Liver (tissue), 3 donors: Measurements from ENCODE around the gene DEFB110.

Source experiments
- ATF3 ChIP-seq: IDR thresholded peaks from 2 replicates; pipeline ENCODE4 v1.6.1; 2016; ENCODE audit warnings: antibody characterized with exemption
- CTCF ChIP-seq: fragments of 150-350 bp; IDR thresholded peaks from 2 replicates; pipeline ENCODE4 v1.5.1; 2017; ENCODE audit warnings: improper control_type of control experiment, low read depth, low read length; ENCODE audit not compliant: missing input control
- FOXA2 ChIP-seq: IDR thresholded peaks from 2 replicates; pipeline ENCODE4 v1.6.1; 2016; ENCODE audit warnings: antibody characterized with exemption
- JUND ChIP-seq, 2 donors: IDR thresholded peaks; 2 replicates each; pipeline ENCODE4 v1.6.1; 2016; ENCODE audit warnings: antibody characterized with exemption in 2 of 2
- MAX ChIP-seq: IDR thresholded peaks from 2 replicates; pipeline ENCODE4 v1.6.1; 2016; ENCODE audit warnings: antibody characterized with exemption
- NR2F2 ChIP-seq: IDR thresholded peaks from 2 replicates; pipeline ENCODE4 v1.6.1; 2016; ENCODE audit warnings: antibody characterized with exemption
- RAD21 ChIP-seq, 2 donors: IDR thresholded peaks; 2 replicates each; pipeline ENCODE4 v1.6.1; 2016; ENCODE audit warnings: antibody characterized with exemption in 2 of 2, mild to moderate bottlenecking in 2 of 2
- REST ChIP-seq: IDR thresholded peaks from 2 replicates; pipeline ENCODE4 v1.6.1; 2016; ENCODE audit warnings: antibody characterized with exemption, mild to moderate bottlenecking
- SP1 ChIP-seq: IDR thresholded peaks from 2 replicates; pipeline ENCODE4 v1.6.1; 2018; ENCODE audit warnings: antibody characterized with exemption, mild to moderate bottlenecking
- YY1 ChIP-seq: IDR thresholded peaks from 2 replicates; pipeline ENCODE4 v1.6.1; 2016; ENCODE audit warnings: antibody characterized with exemption, mild to moderate bottlenecking
- donor health status: healthy.
- donor health status: healthy.

GRCh38 chr6:50056242-50056641 is 34.4 kb upstream of the DEFB110 start:
- TF ChIP-seq CTCF = no peak
- TF ChIP-seq JUND (IDR thresholded peaks at IDR 0.05) = no peak
- no peak for TF ChIP-seq SP1
- TF ChIP-seq YY1 = no peak
- TF ChIP-seq MAX = no peak
- no peak for TF ChIP-seq REST
- TF ChIP-seq FOXA2 = no peak
- TF ChIP-seq NR2F2 = no peak
- TF ChIP-seq RAD21 (IDR thresholded peaks at IDR 0.05) = no peak
- no peak for TF ChIP-seq ATF3
